Measurements from ENCODE around the gene WNK2. TPM values are rescaled to one million over a fixed set of nuclear protein-coding genes. Genes with fewer than 3 reads are reported as not detected.
A peak's percentile ranks its signal among the peaks of the same experiment; 100 is the strongest.

The WNK2 gene
- total and polyA plus RNA-seq, 12 donors = 1.1 to 17.6 (median 8.4) TPM

DNA sequence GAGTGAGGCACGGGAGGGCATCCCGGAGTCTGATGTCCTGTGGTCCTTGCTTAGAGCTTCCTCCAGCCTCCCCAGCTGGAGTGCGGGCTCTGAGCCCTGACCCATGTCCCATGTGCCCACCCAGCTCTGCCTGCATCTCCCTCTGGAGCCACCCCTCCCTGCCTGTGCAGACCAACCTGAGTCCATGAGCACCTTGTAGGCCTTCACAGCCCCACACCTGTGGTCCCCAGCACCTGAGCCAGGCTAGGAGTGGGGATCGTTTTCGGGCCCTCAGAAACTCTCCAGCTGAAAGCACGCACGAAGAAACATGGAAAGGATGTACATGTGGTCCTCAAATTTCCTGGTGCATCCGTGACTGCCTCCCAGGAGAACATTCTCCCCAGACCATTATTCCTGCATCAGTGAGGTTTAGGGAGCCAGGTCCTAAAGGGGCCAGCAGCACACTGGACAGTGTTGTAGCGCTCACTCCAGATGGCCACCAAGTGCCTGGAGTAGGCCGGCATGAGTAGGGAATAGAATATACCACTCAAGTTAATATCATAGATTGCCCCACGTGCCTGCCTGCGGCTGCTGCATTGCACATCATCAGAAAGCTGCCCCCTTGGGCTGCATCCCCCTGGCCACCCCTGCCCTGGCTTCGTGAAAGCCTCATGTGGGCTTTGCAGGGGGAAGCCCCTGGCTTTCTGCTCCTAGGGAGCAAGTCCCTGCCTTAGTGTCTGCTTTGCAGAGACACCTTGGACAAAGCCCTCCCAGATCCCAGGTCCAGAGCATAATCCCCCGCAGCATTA lies 80.6 kb downstream of the WNK2 start:
- Histone ChIP-seq H3K27ac (no peak overlapping the region), H3K27me3 (no peaks in the 10 kb centered on the region), H3K4me3 (no peak overlapping the region), H3K4me1 (replicated peaks in 1 of 2) (no peaks in the 10 kb centered on the region), H3K36me3 (replicated peaks in 1 of 2) (no peaks in the 10 kb centered on the region), H3K9me3 (replicated peaks in 1 of 3) (no peaks in the 10 kb centered on the region)
- 86 to 95% (median 91%) methylated on average over 8 to 14 of the region's 14 CpGs for WGBS, 4 donors
- TF ChIP-seq, protein P1, sequence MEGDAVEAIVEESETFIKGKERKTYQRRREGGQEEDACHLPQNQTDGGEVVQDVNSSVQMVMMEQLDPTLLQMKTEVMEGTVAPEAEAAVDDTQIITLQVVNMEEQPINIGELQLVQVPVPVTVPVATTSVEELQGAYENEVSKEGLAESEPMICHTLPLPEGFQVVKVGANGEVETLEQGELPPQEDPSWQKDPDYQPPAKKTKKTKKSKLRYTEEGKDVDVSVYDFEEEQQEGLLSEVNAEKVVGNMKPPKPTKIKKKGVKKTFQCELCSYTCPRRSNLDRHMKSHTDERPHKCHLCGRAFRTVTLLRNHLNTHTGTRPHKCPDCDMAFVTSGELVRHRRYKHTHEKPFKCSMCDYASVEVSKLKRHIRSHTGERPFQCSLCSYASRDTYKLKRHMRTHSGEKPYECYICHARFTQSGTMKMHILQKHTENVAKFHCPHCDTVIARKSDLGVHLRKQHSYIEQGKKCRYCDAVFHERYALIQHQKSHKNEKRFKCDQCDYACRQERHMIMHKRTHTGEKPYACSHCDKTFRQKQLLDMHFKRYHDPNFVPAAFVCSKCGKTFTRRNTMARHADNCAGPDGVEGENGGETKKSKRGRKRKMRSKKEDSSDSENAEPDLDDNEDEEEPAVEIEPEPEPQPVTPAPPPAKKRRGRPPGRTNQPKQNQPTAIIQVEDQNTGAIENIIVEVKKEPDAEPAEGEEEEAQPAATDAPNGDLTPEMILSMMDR (IDR thresholded peaks at IDR 0.05) = no peak
- no peak for TF ChIP-seq POLR2A (IDR thresholded peaks at IDR 0.05)
- intact Hi-C loops (cut with DNase I) = loop anchor here in 1 of 2 donors (5.0 kb wide), 1 partner anchor 47 kb away; no protein-coding TSS in a partner anchor
- peak in 4 of 7 donors; percentile 3 to 31 (median 8) for DNase-seq

- Histone ChIP-seq H3K36me3 (replicated peaks in 1 of 2) (no peaks in the 10 kb centered on the region), H3K9me3 (replicated peaks in 1 of 3) (no peaks in the 10 kb centered on the region), H3K27ac (no peak overlapping the region), H3K27me3 (no peaks in the 10 kb centered on the region), H3K4me1 (replicated peaks in 1 of 2) (no peaks in the 10 kb centered on the region), H3K4me3 (no peak overlapping the region)
- TF ChIP-seq, protein P1 (IDR thresholded peaks at IDR 0.05) = no peak
- no peak for TF ChIP-seq POLR2A (IDR thresholded peaks at IDR 0.05)
- intact Hi-C loops (cut with DNase I) = loop anchor here in 1 of 2 donors (5.0 kb wide), 1 partner anchor 48 kb away; no protein-coding TSS in a partner anchor
- peak in 1 of 7 donors; percentile 18 for DNase-seq
- WGBS, 4 donors = 89 to 94% (median 93%) methylated on average over 12 of the region's 12 CpGs
Measured at GRCh38 chr9:93265301-93265971, 81.5 kb downstream of the WNK2 start.

GRCh38 chr9:93265972-93266371 lies 82.0 kb downstream of the WNK2 start:
- Histone ChIP-seq H3K9me3 (replicated peaks in 1 of 3) (no peaks in the 10 kb centered on the region), H3K27ac (no peak overlapping the region), H3K4me1 (replicated peaks in 1 of 2) (no peaks in the 10 kb centered on the region), H3K36me3 (replicated peaks in 1 of 2) (no peaks in the 10 kb centered on the region), H3K27me3 (no peaks in the 10 kb centered on the region), H3K4me3 (no peak overlapping the region)
- WGBS, 4 donors = 86 to 89% (median 86%) methylated on average over 5 to 6 of the region's 6 CpGs
- no peak for TF ChIP-seq POLR2A (IDR thresholded peaks at IDR 0.05)
- TF ChIP-seq, protein P1 (IDR thresholded peaks at IDR 0.05) = no peak
- intact Hi-C loops (cut with DNase I) = loop anchor here in 1 of 2 donors (5.0 kb wide), 1 partner anchor 49 kb away; no protein-coding TSS in a partner anchor
- DNase-seq = peak in 2 of 7 donors; percentile 1 to 37

GRCh38 chr9:93266521-93267001 lies 82.6 kb downstream of the WNK2 start:
- DNase-seq = peak in 3 of 7 donors; percentile 6 to 9 (median 7)
- no peaks in the 10 kb centered on the region for H3K27me3 ChIP-seq
- no peaks in the 10 kb centered on the region for H3K36me3 ChIP-seq (replicated peaks in 1 of 2)
- H3K9me3 ChIP-seq (replicated peaks in 1 of 3) = no peaks in the 10 kb centered on the region
- no peak overlapping the region for H3K27ac ChIP-seq
- H3K4me3 ChIP-seq = no peak overlapping the region
- intact Hi-C loops (cut with DNase I) = loop anchor here in 1 of 2 donors (5.0 kb wide), 1 partner anchor 49 kb away; no protein-coding TSS in a partner anchor
- no peaks in the 10 kb centered on the region for H3K4me1 ChIP-seq (replicated peaks in 1 of 2)
- 90 to 93% (median 92%) methylated on average over 4 to 6 of the region's 6 CpGs for WGBS, 4 donors
- TF ChIP-seq, protein P1 (IDR thresholded peaks at IDR 0.05) = no peak
- TF ChIP-seq POLR2A (IDR thresholded peaks at IDR 0.05) = no peak

Data from adrenal gland (tissue), 12 donors.